H1 (cell line): Measurements from ENCODE around the gene MOB2. TPM values are rescaled to one million over a fixed set of nuclear protein-coding genes. Genes with fewer than 3 reads are reported as not detected.
"Not testable (repeated sequence)": the region's sequence is repeated elsewhere in the genome, so short reads cannot be mapped to it uniquely, and the experiment has no call there.

ENCODE experiments used
- CTCF ChIA-PET: fragments of 300-600 bp; sonication (Branson Sonifier 250); formaldehyde crosslinking; loops from one replicate; lab custom pipeline; 2021; ENCODE audit not compliant: partially characterized antibody; lab: Charles Lee
- POLR2A ChIA-PET: fragments of 300-600 bp; sonication (Branson Sonifier 250); formaldehyde crosslinking; loops from one replicate; lab custom pipeline; 2021; ENCODE audit warnings: inconsistent platforms; ENCODE audit not compliant: partially characterized antibody; lab: Charles Lee
- DNase-seq, 2 experiments: peaks; one replicate each; pipeline versions ENCODE4 v3.0.0 to v3.0.0-alpha.2; 2010 to 2022; ENCODE audit warnings: low spot score in 2 of 2, low read depth in 1 of 2, mixed read lengths in 1 of 2
- FAIRE-seq: peaks from 2 replicates; lab custom pipeline; 2011; peaks lifted over from hg19 to GRCh38; lab: Jason Lieb, UNC
- H2AFZ ChIP-seq: 2 replicates; pipeline ENCODE4 v1.8.1; 2012; ENCODE audit warnings: low read length, inconsistent platforms
- H2AK5ac ChIP-seq: 2 replicates; pipeline ENCODE4 v1.6.1; 2013; ENCODE audit warnings: low read depth, low read length
- H2BK120ac ChIP-seq: replicated peaks from 2 replicates; pipeline ENCODE3; 2013; ENCODE audit warnings: low read depth, low read length, inconsistent platforms
- H2BK12ac ChIP-seq: 2 replicates; pipeline ENCODE4 v1.6.1; 2013; ENCODE audit warnings: low read depth, low read length
- H2BK15ac ChIP-seq: 2 replicates; pipeline ENCODE4 v1.6.1; 2013; ENCODE audit warnings: low read length
- H2BK20ac ChIP-seq: 2 replicates; pipeline ENCODE4 v1.6.1; 2013; ENCODE audit warnings: low read length
- H2BK5ac ChIP-seq: 2 replicates; pipeline ENCODE4 v1.6.1; 2013; ENCODE audit warnings: low read depth, low read length
- H3K14ac ChIP-seq: 2 replicates; pipeline ENCODE4 v1.6.1; 2013; ENCODE audit warnings: inconsistent platforms; ENCODE audit not compliant: insufficient read length
- H3K18ac ChIP-seq: 2 replicates; pipeline ENCODE4 v1.6.1; 2013; ENCODE audit warnings: low read length; ENCODE audit errors: extremely low read depth
- H3K23ac ChIP-seq: 2 replicates; pipeline ENCODE4 v1.6.1; 2013; ENCODE audit warnings: inconsistent platforms; ENCODE audit not compliant: insufficient read length
- H3K23me2 ChIP-seq: 2 replicates; pipeline ENCODE4 v1.6.1; 2013; ENCODE audit warnings: low read depth, low read length
- H3K27ac ChIP-seq: 2 replicates; pipeline ENCODE4 v1.6.1; 2011; ENCODE audit warnings: low read depth, low read length, inconsistent platforms
- H3K27me3 ChIP-seq, 4 experiments: replicated peaks in 1 of 4; 1 replicate in 1 of 4; 2 replicates in 3 of 4; pipeline versions ENCODE4 v1.6.1 to v1.8.1; 2011 to 2013; ENCODE audit warnings: low read length in 3 of 4, mild to moderate bottlenecking in 3 of 4, inconsistent platforms in 2 of 4, mixed read lengths in 2 of 4, moderate library complexity in 1 of 4; ENCODE audit not compliant: control insufficient read depth in 3 of 4, insufficient read depth in 3 of 4; ENCODE audit errors: extremely low read depth in 1 of 4
- H3K36me3 ChIP-seq, 4 experiments: 2 replicates each; pipeline versions ENCODE4 v1.6.1 to v1.8.1; 2011 to 2013; ENCODE audit warnings: mild to moderate bottlenecking in 4 of 4, low read length in 3 of 4, moderate library complexity in 2 of 4, control low read depth in 1 of 4, inconsistent platforms in 1 of 4; ENCODE audit not compliant: insufficient read depth in 4 of 4, control insufficient read depth in 2 of 4
- H3K4ac ChIP-seq: replicated peaks from 2 replicates; pipeline ENCODE3; 2013; ENCODE audit warnings: low read length, low read depth, mixed read lengths, inconsistent platforms; ENCODE audit not compliant: insufficient read length
- H3K4me1 ChIP-seq, 4 experiments: replicated peaks in 1 of 4; 1 replicate in 1 of 4; 2 replicates in 3 of 4; pipeline versions ENCODE4 v1.6.1 to v1.8.1; 2011 to 2013; ENCODE audit warnings: low read length in 3 of 4, inconsistent platforms in 2 of 4, mixed read lengths in 1 of 4; ENCODE audit not compliant: insufficient read depth in 4 of 4, control insufficient read depth in 3 of 4
- H3K4me2 ChIP-seq, 2 experiments: 2 replicates each; pipeline versions ENCODE4 v1.6.1 to v1.8.1; 2011 to 2013; ENCODE audit warnings: low read depth in 2 of 2, low read length in 2 of 2, control low read depth in 1 of 2, inconsistent platforms in 1 of 2, mild to moderate bottlenecking in 1 of 2; ENCODE audit not compliant: insufficient read depth in 1 of 2
- H3K4me3 ChIP-seq, 4 experiments: fragments of 200-600, 300-600 bp in 1 of 4; sonication (generic), shearing (Covaris generic), sonication (Bioruptor Twin) in 1 of 4; 2 replicates each; pipeline versions ENCODE4 v1.5.1 to v1.8.1; 2011 to 2016; ENCODE audit warnings: low read length in 4 of 4, low read depth in 3 of 4, control low read depth in 2 of 4, inconsistent platforms in 2 of 4, mild to moderate bottlenecking in 2 of 4, mixed read lengths in 1 of 4, moderate library complexity in 1 of 4; ENCODE audit not compliant: insufficient read depth in 2 of 4; ENCODE audit errors: extremely low read depth in 1 of 4
- H3K56ac ChIP-seq: replicated peaks from 2 replicates; pipeline ENCODE3; 2013; ENCODE audit warnings: low read depth, mild to moderate bottlenecking, mixed read lengths, low read length, inconsistent platforms; ENCODE audit not compliant: insufficient read length
- H3K79me1 ChIP-seq: 2 replicates; pipeline ENCODE4 v1.6.1; 2013; ENCODE audit warnings: low read depth, low read length, control low read depth
- H3K79me2 ChIP-seq, 2 experiments: 2 replicates each; pipeline versions ENCODE4 v1.6.1 to v1.8.1; 2012 to 2013; ENCODE audit warnings: low read length in 2 of 2, mild to moderate bottlenecking in 2 of 2, inconsistent platforms in 1 of 2; ENCODE audit not compliant: insufficient read depth in 2 of 2, control insufficient read depth in 1 of 2
- H3K9ac ChIP-seq, 4 experiments: replicated peaks in 1 of 4; 1 replicate in 1 of 4; 2 replicates in 3 of 4; pipeline versions ENCODE4 v1.6.1 to v1.8.1; 2011 to 2013; ENCODE audit warnings: low read depth in 3 of 4, low read length in 3 of 4, control low read depth in 2 of 4, mild to moderate bottlenecking in 2 of 4, moderate library complexity in 2 of 4, inconsistent platforms in 1 of 4; ENCODE audit errors: extremely low read depth in 1 of 4
- H3K9me3 ChIP-seq, 2 experiments: 2 replicates each; pipeline versions ENCODE4 v1.6.1 to v1.8.1; 2012 to 2013; ENCODE audit warnings: mild to moderate bottlenecking in 2 of 2, moderate library complexity in 2 of 2, control low read depth in 1 of 2, inconsistent platforms in 1 of 2, low read depth in 1 of 2, low read length in 1 of 2, mixed read lengths in 1 of 2; ENCODE audit not compliant: insufficient read depth in 2 of 2
- H4K20me1 ChIP-seq, 2 experiments: replicated peaks in 1 of 2; 2 replicates each; pipeline versions ENCODE3 to v1.8.1; 2011 to 2013; ENCODE audit warnings: inconsistent platforms in 2 of 2, low read length in 2 of 2, mild to moderate bottlenecking in 1 of 2; ENCODE audit not compliant: insufficient read depth in 2 of 2, control insufficient read depth in 1 of 2
- H4K5ac ChIP-seq: 2 replicates; pipeline ENCODE4 v1.6.1; 2013; ENCODE audit warnings: low read length, low read depth, mixed read lengths, inconsistent platforms; ENCODE audit not compliant: insufficient read length
- H4K8ac ChIP-seq: 2 replicates; pipeline ENCODE4 v1.8.0; 2013; ENCODE audit warnings: mild to moderate bottlenecking, moderate library complexity, low read length, inconsistent platforms; ENCODE audit not compliant: insufficient read depth; ENCODE audit errors: extremely low read depth
- H4K91ac ChIP-seq: replicated peaks from 2 replicates; pipeline ENCODE3; 2013; ENCODE audit warnings: low read length, mixed read lengths, inconsistent platforms; ENCODE audit not compliant: insufficient read length
- RXRA ChIP-seq: IDR thresholded peaks from 2 replicates; pipeline ENCODE4 v1.6.1; 2011; ENCODE audit warnings: low read depth, mild to moderate bottlenecking, low read length, moderate library complexity; ENCODE audit not compliant: insufficient read depth
- WGBS, 2 experiments: shearing (Covaris generic) in 1 of 2; methylation state at CpG; one replicate each; pipeline versions ENCODE4 v1.1.6 to v1.1.7; 2013 to 2015; ENCODE audit warnings: low lambda C conversion rate in 2 of 2, mixed read lengths in 2 of 2, inconsistent platforms in 1 of 2, low coverage in 1 of 2, missing lambda C conversion rate in 1 of 2; ENCODE audit not compliant: insufficient replicate concordance in 2 of 2, insufficient coverage in 1 of 2, insufficient read length in 1 of 2; ENCODE audit errors: extremely low coverage in 1 of 2, missing lambda C conversion rate in 1 of 2; 5-methylcytosine and 5-hydroxymethylcytosine counted together
- polyA plus RNA-seq, 7 experiments: library from polyadenylated mRNA; depleted of rRNA in 3 of 7; stranded (reverse) in 5 of 7; unstranded in 2 of 7; fragments of >200 nt in 5 of 7; fragments of 200-250 nt in 2 of 7; gene quantifications; 1 replicate in 5 of 7; 2 replicates in 1 of 7; 4 replicates in 1 of 7; pipeline versions ENCODE4 v1.2.1 to v1.2.3, GENCODE V29; 2011 to 2013; ENCODE audit warnings: missing spikeins in 2 of 7, mixed read lengths in 2 of 7
- total RNA-seq: library from RNA; stranded (reverse); fragmentation: NEBNext Ultra II Directional; extraction: Animal tissue kit (Norgen Biotek cat#: 25700); gene quantifications from 2 replicates; pipeline ENCODE4 v1.2.1, GENCODE V29; 2021

The MOB2 gene
- total and polyA plus RNA-seq, 2 of the 8 experiments (the other 6 are each of a cell fraction or from before 2014, with no cell fraction given), result 18.6 to 28.2 TPM

DNA sequence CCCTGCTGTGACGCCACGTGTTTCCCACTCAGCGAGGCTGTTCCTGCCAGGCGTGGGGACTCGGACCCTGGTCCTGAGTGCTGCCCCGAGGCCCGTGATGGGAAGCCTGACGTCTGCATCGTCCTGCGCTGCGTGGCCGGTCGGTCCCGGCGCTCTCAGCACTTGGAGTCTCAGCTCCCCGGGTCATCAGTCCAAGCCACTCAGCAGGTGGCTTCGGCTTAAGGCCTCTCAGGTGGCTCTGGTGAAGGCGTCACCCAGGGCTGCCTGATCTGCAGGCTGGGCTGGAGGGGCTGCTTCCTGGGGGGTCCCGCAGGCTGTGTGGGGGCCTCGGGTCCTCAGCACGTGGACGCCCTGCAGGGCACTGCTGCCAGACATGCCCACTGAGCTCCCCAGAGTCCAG, 61.6 kb downstream of the MOB2 start (continued):
- TF ChIP-seq RXRA, result no peak
- TF ChIP-seq, all 59 proteins: peak for 0

DNA sequence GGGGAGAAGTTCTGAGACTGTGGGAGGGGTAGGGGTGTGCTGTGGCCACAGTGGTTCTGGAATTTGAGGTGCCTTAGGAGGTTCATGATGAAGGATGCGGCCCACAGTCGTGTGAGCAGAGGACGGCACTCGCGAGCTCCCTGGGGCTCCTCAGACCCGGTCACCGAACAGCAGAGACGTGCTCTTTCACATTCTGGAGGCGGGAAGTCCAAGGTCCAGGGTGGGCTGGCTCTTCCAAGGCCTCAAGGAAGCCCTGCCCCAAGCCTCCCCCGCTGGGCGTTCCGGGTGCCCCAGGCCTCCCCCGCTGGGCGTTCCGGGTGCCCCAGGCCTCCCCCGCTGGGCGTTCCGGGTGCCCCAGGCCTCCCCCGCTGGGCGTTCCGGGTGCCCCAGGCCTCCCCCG, 63.2 kb downstream of the MOB2 start:
- H3K56ac ChIP-seq, H3K27me3 ChIP-seq, H3K27ac ChIP-seq, H2BK120ac ChIP-seq, FAIRE-seq, H3K79me2 ChIP-seq, H3K4ac ChIP-seq, H3K4me2 ChIP-seq, POLR2A ChIA-PET, H3K23me2 ChIP-seq, H4K5ac ChIP-seq, H2AFZ ChIP-seq, H3K4me3 ChIP-seq, H3K18ac ChIP-seq, H2BK15ac ChIP-seq, H2BK20ac ChIP-seq, H3K36me3 ChIP-seq, H3K4me1 ChIP-seq, H2BK5ac ChIP-seq, H4K91ac ChIP-seq, H3K14ac ChIP-seq, H2BK12ac ChIP-seq, DNase-seq, H3K9ac ChIP-seq, H2AK5ac ChIP-seq, H3K23ac ChIP-seq, H4K8ac ChIP-seq: not testable (repeated sequence)
- CTCF ChIA-PET, result interaction anchor here (0.9 to 2.0 kb wide), 4 partner anchors 41 to 218 kb away, joined by 3 to 4 read pairs (median 4); no protein-coding TSS in a partner anchor
- peaks cover 11 to 21% of the 10 kb centered on the region in 2 experiments for H4K20me1 ChIP-seq
- peaks cover 11% of the 10 kb centered on the region for H3K79me1 ChIP-seq
- 100% methylated on average over 2 of the region's 22 CpGs; no CpG with 5 or more reads in 1 of the 2 experiments for WGBS, 2 experiments
- H3K9me3 ChIP-seq, result peaks cover 9 to 15% of the 10 kb centered on the region in 2 experiments
